Frontal cortex (tissue), 4 donors: ENCODE measurements around the gene CRADD. TPM values are rescaled to one million over a fixed set of nuclear protein-coding genes. Genes with fewer than 3 reads are reported as not detected.

Experiments used
- DNase-seq, 2 donors: peaks; one replicate each; pipeline ENCODE4 v3.0.0; 2012; ENCODE audit warnings: low spot score in 2 of 2
- FAIRE-seq: peaks from 2 replicates; lab custom pipeline; 2012; peaks lifted over from hg19 to GRCh38; lab: Jason Lieb, UNC
- small RNA-seq: library from RNA; depleted of rRNA; stranded (forward); fragments of <200 nt; gene quantifications from one replicate; pipeline ENCODE3, GENCODE V24; 2014
- total RNA-seq: library from RNA; depleted of rRNA; stranded (reverse); fragments of >200 nt; gene quantifications from one replicate; pipeline ENCODE4 v1.2.3, GENCODE V29; 2014
- donor health status: control.
- donor health status: control.
- donor health status: control.

The CRADD gene
- total RNA-seq, 1 donor from 2014 or later: 9.8 TPM

GRCh38 chr12:93939641-93940325, 262.6 kb downstream of the CRADD start:
- DNase-seq: no peak
- FAIRE-seq: no peak

GRCh38 chr12:93943780-93944179, 266.6 kb downstream of the CRADD start:
- DNase-seq (no peak), FAIRE-seq (no peak)

- no peak for DNase-seq
- no peak for FAIRE-seq
These were observed 267.0 kb downstream of the CRADD start for GRCh38 chr12:93944201-93944600.

Small RNA genes lying within 50 kb of the gene (small RNA-seq; reads per million reads assigned to genes)
- not detected for gene RN7SL630P

Other genes with a start within 250 kb of the CRADD start
- 218 TPM for gene UBE2N, start 235.4 kb upstream of the CRADD start, total RNA-seq
- 91.7 TPM for gene MRPL42, start 209.9 kb upstream of the CRADD start, total RNA-seq
- gene SOCS2, start 104.7 kb upstream of the CRADD start, total RNA-seq: 65.2 TPM